Uterus (tissue), 4 donors: Measurements from ENCODE around the gene CKB. TPM values are rescaled to one million over a fixed set of nuclear protein-coding genes. Genes with fewer than 3 reads are reported as not detected.

Source experiments
- DNase-seq, 2 donors: peaks; one replicate each; pipeline ENCODE4 v3.0.0-alpha.2; 2019 to 2020
- H3K27ac ChIP-seq, 2 donors: fragments of 200-600 bp; sonication (generic); 1 replicate in 1 of 2; 2 replicates in 1 of 2; pipeline ENCODE4 v1.5.1; 2016 to 2018
- H3K27me3 ChIP-seq, 2 donors: fragments of 200-600 bp; sonication (generic); one replicate each; pipeline ENCODE4 v1.5.1; 2018 to 2019; ENCODE audit warnings: control low read depth in 1 of 2
- H3K36me3 ChIP-seq, 2 donors: fragments of 200-600 bp; sonication (generic); one replicate each; pipeline ENCODE4 v1.5.1; 2019; ENCODE audit warnings: control low read depth in 1 of 2
- H3K4me1 ChIP-seq, 2 donors: fragments of 200-600 bp; sonication (generic); one replicate each; pipeline ENCODE4 v1.5.1; 2018 to 2019; ENCODE audit warnings: control low read depth in 1 of 2
- H3K4me3 ChIP-seq, 2 donors: fragments of 200-600 bp; sonication (generic); 1 replicate in 1 of 2; 2 replicates in 1 of 2; pipeline ENCODE4 v1.5.1; 2018 to 2019; ENCODE audit warnings: mild to moderate bottlenecking in 1 of 2
- H3K9me3 ChIP-seq, 2 donors: fragments of 200-600 bp; sonication (generic); one replicate each; pipeline ENCODE4 v1.5.1; 2019; ENCODE audit warnings: control low read depth in 1 of 2
- CTCF ChIP-seq, 4 experiments: fragments of 200-600 bp in 2 of 4; fragments of 450-650 bp in 2 of 4; sonication (generic) in 2 of 4; IDR thresholded peaks; one replicate each; pipeline ENCODE4 v1.5.1; 2016 to 2019; ENCODE audit warnings: antibody characterized with exemption in 4 of 4, mild to moderate bottlenecking in 2 of 4, moderate library complexity in 1 of 4
- POLR2A ChIP-seq, 2 donors: fragments of 450-650 bp; IDR thresholded peaks; one replicate each; pipeline ENCODE4 v1.6.1; 2016; ENCODE audit warnings: antibody characterized with exemption in 2 of 2, mild to moderate bottlenecking in 1 of 2, moderate library complexity in 1 of 2
- intact Hi-C: fragments of 100-400 bp; cut with DNase I; formaldehyde crosslinking; loops from one replicate; pipeline ENCODE4 v1.15.1; 2023; ENCODE audit warnings: low total_unique reads
- total RNA-seq, 4 donors: library from RNA; depleted of rRNA in 3 of 4; stranded (reverse); fragments of >200 nt in 3 of 4; gene quantifications; one replicate each; pipeline versions ENCODE4 v1.1.0 to v1.2.4, GENCODE V29; 2014 to 2023
- donor health status: DM: yes; HTN: yes; CAD: no.

The CKB gene
- total RNA-seq, 4 donors from 2014 or later: 96.2 to 291 (median 218) TPM

- DNase-seq: no peak
These were observed 23.5 kb upstream of the CKB start for GRCh38 chr14:103545915-103546651.

GRCh38 chr14:103545219-103545914 lies 22.7 kb upstream of the CKB start:
- no peaks in the 10 kb centered on the region for H3K9me3 ChIP-seq
- no peak overlapping the region for H3K4me3 ChIP-seq
- H3K4me1 ChIP-seq: peaks cover 13 to 47% of the 10 kb centered on the region in 2 donors
- TF ChIP-seq CTCF (IDR thresholded peaks at IDR 0.05) (no peak), POLR2A (IDR thresholded peaks at IDR 0.05) (no peak)
- no peak for DNase-seq
- no peaks in the 10 kb centered on the region for H3K27me3 ChIP-seq
- no peaks in the 10 kb centered on the region for H3K36me3 ChIP-seq
- peak overlapping the region in 1 of 2 donors; percentile 90 for H3K27ac ChIP-seq
- intact Hi-C loops: loop anchor here (2.0 to 5.0 kb wide), 2 partner anchors 25 to 43 kb away; no protein-coding TSS in a partner anchor

More at GRCh38 chr14:103545915-103546651, 23.5 kb upstream of the CKB start:
- peaks cover 13 to 40% of the 10 kb centered on the region in 2 donors for H3K4me1 ChIP-seq
- no peak for TF ChIP-seq POLR2A (IDR thresholded peaks at IDR 0.05)
- TF ChIP-seq CTCF (IDR thresholded peaks at IDR 0.05): no peak
- no peaks in the 10 kb centered on the region for H3K9me3 ChIP-seq
- intact Hi-C loops: loop anchor here (2.0 to 5.0 kb wide), 2 partner anchors 25 to 44 kb away; no protein-coding TSS in a partner anchor
- no peaks in the 10 kb centered on the region for H3K36me3 ChIP-seq
- H3K27ac ChIP-seq: no peak overlapping the region
- no peak overlapping the region for H3K4me3 ChIP-seq
- no peaks in the 10 kb centered on the region for H3K27me3 ChIP-seq

GRCh38 chr14:103544388-103545218 lies 22.0 kb upstream of the CKB start:
- Histone ChIP-seq H3K9me3 (no peaks in the 10 kb centered on the region), H3K36me3 (no peaks in the 10 kb centered on the region), H3K27ac (peak overlapping the region; percentile 47 to 90), H3K4me1 (peaks cover 13 to 48% of the 10 kb centered on the region in 2 donors), H3K4me3 (no peak overlapping the region), H3K27me3 (no peaks in the 10 kb centered on the region)
- intact Hi-C loops: loop anchor here (2.0 to 5.0 kb wide), 2 partner anchors 24 to 42 kb away; no protein-coding TSS in a partner anchor
- TF ChIP-seq CTCF (IDR thresholded peaks at IDR 0.05) (no peak), POLR2A (IDR thresholded peaks at IDR 0.05) (no peak)
- DNase-seq: peak in 1 of 2 donors; percentile 82

GRCh38 chr14:103543721-103544387 lies 21.2 kb upstream of the CKB start:
- H3K36me3 ChIP-seq: no peaks in the 10 kb centered on the region
- no peaks in the 10 kb centered on the region for H3K27me3 ChIP-seq
- H3K9me3 ChIP-seq: no peaks in the 10 kb centered on the region
- DNase-seq: peak in 1 of 2 donors; percentile 45
- H3K27ac ChIP-seq: peak overlapping the region; percentile 66 to 90
- no peak for TF ChIP-seq POLR2A (IDR thresholded peaks at IDR 0.05)
- TF ChIP-seq CTCF (IDR thresholded peaks at IDR 0.05): no peak
- intact Hi-C loops: loop anchor here (2.0 kb wide), 1 partner anchor 23 kb away; no protein-coding TSS in a partner anchor
- H3K4me3 ChIP-seq: no peak overlapping the region
- H3K4me1 ChIP-seq: peaks cover 13 to 53% of the 10 kb centered on the region in 2 donors
